Fibroblast of skin of left biceps (primary cell): ENCODE data around the gene ADAMTS3.

ENCODE experiments used
- DNase-seq, 2 experiments: peaks; one replicate each; pipeline ENCODE4 v3.0.0-alpha.2; 2013; ENCODE audit warnings: low read depth in 2 of 2

ADAMTS3 gene

DNA sequence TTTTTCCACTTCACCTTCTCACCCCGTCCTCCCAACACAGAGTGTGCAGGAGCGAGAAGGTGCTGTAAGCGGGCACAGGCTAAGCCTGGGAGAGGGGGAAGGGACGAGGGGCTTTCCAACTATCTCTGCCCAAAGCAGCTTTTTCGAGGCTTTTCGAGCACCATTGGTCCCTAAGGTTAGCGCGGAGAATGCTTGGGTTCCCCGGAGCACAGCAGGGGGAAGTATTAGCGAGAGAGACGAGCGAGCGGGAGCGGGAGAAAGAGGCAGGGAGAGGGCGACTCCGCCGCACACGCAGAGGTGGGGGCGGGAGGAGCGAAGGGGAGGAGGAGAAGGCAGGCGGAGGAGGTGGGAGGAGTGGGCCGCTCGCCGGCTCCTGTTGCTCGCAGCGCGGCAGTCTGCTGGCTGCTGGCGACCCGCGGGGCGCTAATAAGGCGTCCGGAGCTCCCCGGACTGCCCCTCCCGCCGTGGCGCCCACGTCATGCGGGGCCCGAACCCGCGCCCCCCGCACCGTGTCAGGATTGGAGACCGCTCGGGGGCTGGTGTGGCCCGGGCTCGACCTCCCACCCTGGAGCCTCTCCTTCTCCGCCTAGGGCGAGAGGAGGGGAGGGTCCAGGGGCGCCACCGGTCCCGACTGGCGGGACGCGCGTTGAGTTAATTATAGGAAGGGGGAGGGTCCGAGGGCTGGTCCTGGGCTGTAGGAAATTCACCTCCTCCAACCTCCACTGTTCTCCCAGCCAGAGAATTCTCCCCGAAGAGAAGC, at the start of gene ADAMTS3:
Gene ADAMTS3 (minus strand): TSS at position 263 of the 760 bp plus-strand sequence. CDS start 459 bp downstream, outside the sequence.
- DNase-seq, result peak in 1 of 2 experiments; percentile 27

DNA sequence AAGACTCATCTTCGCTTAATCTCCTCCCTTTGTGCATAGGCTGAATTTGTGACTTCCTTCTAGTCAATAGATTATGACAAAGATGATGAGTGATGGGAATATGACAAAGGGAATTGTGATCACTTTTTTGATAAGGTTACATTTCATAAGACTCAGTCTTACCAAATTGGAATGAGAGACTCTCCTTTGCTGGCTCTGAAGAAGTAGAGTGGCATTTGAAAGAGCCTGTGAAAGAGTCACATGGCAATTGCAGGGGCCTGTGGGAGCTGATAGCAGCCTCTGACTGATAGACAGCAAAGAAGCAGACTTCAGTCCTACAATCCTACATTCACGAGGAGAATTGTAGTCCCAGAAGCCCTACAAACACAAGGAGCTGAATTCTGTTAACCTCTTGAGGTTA, 44.9 kb upstream of the ADAMTS3 start:
- DNase-seq, result no peak

- no peak for DNase-seq
These were observed 37.7 kb upstream of the ADAMTS3 start for GRCh38 chr4:72606751-72607150.

DNA sequence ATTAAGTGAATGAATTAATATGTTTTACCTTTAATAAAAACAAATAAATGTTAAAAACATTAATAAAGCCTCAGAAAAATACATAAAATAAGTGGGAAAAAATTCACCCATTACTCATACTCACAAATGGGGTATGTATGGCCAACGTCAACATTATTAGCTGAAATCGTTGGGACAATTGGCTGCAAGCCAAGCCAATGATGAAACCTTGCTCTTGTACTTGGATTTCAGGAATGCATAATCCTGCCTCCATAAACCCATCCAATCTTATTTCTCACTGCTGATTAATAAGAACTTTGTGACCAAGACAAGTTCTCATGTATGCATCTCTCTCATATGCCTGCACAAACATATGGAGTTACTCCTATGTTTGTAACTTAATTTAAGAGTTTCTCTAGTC, 35.3 kb upstream of the ADAMTS3 start:
- DNase-seq, result peak; percentile 15 to 20

- no peak for DNase-seq
These were observed 33.7 kb upstream of the ADAMTS3 start for GRCh38 chr4:72602396-72603376.

- DNase-seq, result no peak
These were observed 22.8 kb upstream of the ADAMTS3 start for GRCh38 chr4:72591547-72592454.

GRCh38 chr4:72587334-72587733, 18.3 kb upstream of the ADAMTS3 start:
- DNase-seq, result no peak

- no peak for DNase-seq
These were observed 13.8 kb upstream of the ADAMTS3 start for GRCh38 chr4:72582853-72583252.

GRCh38 chr4:72577211-72577610, 8.2 kb upstream of the ADAMTS3 start:
- no peak for DNase-seq

- DNase-seq, result no peak
These were observed 2.3 kb upstream of the ADAMTS3 start for GRCh38 chr4:72571337-72571736.

GRCh38 chr4:72569719-72570235, 756 bp upstream of the ADAMTS3 start:
- DNase-seq, result no peak

DNA sequence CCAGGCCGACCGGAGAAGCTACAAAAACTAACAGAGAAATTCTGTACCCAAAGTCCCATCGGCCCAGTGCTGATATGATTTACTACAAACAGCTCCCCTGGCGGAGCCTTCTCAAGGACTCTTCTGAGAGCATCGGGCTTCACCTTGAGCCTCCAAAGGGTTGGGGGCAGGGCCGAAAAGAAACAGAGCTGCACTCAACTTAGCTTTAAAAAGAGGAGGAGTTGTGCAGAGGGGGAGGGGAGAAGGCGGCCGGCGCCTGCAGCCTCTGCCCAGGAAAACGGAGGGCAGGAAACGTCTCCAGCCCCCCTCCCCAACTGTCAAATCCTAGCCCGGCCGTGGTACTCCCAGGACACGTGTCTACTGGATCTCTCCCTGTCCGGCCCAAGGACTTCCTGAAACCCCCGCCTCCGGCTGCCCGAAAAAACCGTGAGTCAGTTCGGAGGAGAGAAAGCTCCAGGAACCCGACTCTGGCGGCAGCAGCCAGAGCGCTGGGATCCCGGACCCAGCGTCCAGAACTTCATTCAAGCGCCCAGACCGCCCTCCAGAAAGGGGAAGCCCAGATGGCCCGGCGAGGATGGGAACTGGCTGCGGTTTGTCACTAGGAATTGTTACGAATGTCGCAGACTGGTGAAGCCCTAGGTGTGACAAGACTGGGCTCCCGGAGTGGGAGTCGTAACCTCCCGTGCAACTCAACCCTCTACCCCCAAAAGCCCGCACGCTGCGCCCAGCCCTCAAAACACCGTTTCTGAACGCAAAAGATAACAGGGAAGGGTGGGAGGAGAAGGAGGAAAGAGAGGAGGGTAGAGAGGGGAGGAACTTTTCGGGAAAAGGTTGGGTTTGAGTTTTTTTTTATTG, 973 bp downstream of the ADAMTS3 start:
- DNase-seq, result peak; percentile 51 to 54

GRCh38 chr4:72567036-72567435, 2.0 kb downstream of the ADAMTS3 start:
- no peak for DNase-seq

DNA sequence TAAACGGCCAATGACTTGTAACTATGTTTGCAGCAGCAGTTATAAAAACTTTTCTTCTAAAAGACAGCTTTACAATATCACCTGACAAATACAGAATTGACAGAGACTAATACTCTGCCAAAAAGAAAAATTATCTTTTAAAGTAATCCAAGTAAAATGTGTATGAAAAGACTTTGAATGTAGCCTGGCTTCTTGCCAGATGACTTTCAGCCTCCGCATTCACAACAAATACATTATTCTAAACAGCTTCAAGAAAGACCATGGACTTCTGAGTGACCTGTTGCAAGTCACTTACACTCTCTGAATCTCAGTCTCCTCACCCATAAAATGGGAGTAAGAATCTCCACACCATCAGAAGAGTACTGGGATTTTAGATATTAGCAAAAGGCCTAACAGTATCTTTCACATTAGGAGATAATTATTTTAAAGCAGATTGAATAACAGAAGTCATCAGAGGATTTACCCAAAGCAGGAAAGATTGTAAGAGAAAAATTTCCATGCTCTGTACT, 2.5 kb downstream of the ADAMTS3 start:
- no peak for DNase-seq

- DNase-seq, result no peak
These were observed 4.2 kb downstream of the ADAMTS3 start for GRCh38 chr4:72564789-72565188.

DNA sequence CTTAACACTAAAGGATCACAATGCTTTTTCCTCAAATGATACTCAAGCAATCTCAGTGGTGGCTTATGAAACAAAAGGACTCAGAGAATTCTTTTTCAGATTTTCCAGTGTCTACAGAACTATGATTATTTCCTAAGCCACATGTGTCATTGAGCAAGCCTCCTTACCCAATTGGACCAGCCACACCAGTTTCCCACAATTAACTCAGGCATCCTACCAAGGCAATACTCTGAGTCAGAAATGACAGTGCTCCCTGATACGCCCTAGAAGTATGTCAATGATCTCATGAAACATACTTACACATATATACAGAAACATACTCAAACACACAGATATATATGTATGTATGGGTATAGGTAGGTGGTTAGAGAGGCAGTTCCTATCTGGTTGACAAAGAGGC, 4.8 kb downstream of the ADAMTS3 start:
- DNase-seq, result peak in 1 of 2 experiments; percentile 28

DNA sequence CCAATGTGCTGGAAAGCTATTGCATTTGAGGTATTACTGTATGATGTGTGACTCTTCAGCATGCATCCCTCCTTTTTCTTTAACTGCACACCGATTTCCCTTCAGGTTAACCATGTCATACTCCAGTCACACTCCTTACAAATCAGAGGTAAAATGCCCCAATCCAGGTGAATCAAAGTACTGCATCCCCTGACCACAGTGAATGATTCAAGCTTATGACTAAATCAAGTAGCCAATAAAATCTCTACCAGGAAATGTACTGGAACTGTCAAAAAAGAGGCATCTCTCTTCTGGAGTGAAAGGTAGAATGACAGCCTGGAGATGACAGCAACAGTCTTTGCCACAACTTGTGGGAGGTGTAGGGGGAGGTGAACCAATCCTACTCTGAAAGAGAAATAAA, 10.4 kb downstream of the ADAMTS3 start:
- no peak for DNase-seq

DNA sequence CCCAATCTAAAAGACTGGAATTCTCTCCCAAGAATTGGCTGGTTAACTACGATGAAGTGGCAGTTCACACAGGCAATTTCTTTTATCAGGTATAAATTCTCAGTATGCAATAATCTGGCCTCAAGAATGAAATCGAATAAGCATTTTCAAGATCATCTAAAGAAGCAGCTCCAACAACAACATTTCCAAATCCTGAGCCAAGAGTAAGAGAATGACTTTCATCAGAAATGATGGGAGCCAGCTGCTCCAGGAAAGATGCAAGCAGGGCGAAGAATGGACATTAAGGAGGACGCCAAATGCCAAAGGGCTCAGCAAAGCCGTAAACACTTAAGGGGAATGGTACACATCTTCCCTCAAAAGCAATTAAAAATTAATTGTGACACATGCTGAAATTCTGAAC, 12.0 kb downstream of the ADAMTS3 start:
- no peak for DNase-seq

DNA sequence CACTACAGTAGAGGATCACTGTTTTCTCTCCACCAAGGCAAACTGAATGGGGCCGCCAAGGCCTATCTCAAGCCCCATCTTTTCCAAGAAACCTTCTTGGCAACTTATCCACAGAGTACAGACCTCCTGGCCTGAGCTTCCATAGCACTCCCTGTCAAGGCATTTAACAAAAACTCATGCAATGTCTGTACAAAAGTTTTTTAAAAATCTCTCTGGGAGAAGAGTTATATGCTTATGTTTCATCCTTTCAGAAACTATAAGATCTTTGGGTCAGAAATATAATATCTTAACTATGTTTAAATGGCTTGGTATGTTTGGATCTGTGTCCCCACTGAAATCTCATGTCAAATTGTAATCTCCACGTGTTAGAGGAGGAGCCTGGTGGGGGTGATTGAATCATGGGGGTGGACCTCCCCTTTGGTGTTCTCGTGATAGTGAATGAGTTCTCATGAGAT, 13.6 kb downstream of the ADAMTS3 start:
- DNase-seq, result no peak
